ENCODE measurements around the gene CYSTM1. TPM values are rescaled to one million over a fixed set of nuclear protein-coding genes. Genes with fewer than 3 reads are reported as not detected.
A peak's percentile ranks its signal among the peaks of the same experiment; 100 is the strongest.

Gene CYSTM1
- total and polyA plus RNA-seq, 10 donors: 25.8 to 78.3 (median 38.3) TPM

GRCh38 chr5:140261403-140262171, 86.6 kb downstream of the CYSTM1 start:
- H3K36me3 ChIP-seq: peaks cover 0 to 50% (median 6%) of the 10 kb centered on the region in 6 donors
- peak overlapping the region in 3 of 8 donors; percentile 2 to 32 (median 24) for H3K27ac ChIP-seq
- WGBS, 5 donors: 46 to 72% (median 55%) methylated on average over 8 of the region's 8 CpGs
- H3K4me1 ChIP-seq: peaks cover 0 to 40% (median 11%) of the 10 kb centered on the region in 6 donors
- no peak for DNase-seq
- no peaks in the 10 kb centered on the region for H3K9me3 ChIP-seq
- intact Hi-C loops (cut with DNase I; ENCODE audit: low total_unique reads): no loop called here
- TF ChIP-seq, protein P1, sequence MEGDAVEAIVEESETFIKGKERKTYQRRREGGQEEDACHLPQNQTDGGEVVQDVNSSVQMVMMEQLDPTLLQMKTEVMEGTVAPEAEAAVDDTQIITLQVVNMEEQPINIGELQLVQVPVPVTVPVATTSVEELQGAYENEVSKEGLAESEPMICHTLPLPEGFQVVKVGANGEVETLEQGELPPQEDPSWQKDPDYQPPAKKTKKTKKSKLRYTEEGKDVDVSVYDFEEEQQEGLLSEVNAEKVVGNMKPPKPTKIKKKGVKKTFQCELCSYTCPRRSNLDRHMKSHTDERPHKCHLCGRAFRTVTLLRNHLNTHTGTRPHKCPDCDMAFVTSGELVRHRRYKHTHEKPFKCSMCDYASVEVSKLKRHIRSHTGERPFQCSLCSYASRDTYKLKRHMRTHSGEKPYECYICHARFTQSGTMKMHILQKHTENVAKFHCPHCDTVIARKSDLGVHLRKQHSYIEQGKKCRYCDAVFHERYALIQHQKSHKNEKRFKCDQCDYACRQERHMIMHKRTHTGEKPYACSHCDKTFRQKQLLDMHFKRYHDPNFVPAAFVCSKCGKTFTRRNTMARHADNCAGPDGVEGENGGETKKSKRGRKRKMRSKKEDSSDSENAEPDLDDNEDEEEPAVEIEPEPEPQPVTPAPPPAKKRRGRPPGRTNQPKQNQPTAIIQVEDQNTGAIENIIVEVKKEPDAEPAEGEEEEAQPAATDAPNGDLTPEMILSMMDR (IDR thresholded peaks at IDR 0.05 in 8 of 11, conservative IDR thresholded peaks at IDR 0.05 in 3 of 11): no peak
- TF ChIP-seq POLR2A (IDR thresholded peaks at IDR 0.05): no peak
- TF ChIP-seq POLR2AphosphoS5 (IDR thresholded peaks at IDR 0.05): no peak
- no peaks in the 10 kb centered on the region for H3K27me3 ChIP-seq (replicated peaks in 1 of 7)
- H3K4me3 ChIP-seq: no peak overlapping the region

DNA sequence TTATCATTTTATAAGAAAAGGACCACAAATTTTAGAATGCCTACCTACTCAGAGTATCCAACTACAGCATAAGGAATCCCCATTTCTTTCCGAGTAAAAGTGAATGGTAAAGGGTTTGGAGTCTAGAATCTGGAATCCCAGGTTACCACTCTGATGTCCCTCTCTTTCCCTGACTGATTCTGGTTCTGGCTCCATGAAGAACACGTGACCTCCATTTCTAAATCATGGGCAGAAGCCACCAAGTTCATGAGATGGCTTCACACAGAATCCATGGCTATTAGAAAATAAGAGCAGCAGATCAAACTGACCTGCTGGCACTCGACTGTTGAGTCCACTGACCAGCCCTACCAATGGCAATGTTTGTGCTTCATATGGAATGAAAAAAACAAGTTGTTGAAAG, 87.2 kb downstream of the CYSTM1 start:
- WGBS, 5 donors: 46 to 93% (median 80%) methylated on average over 3 of the region's 3 CpGs
- no peaks in the 10 kb centered on the region for H3K27me3 ChIP-seq (replicated peaks in 1 of 7)
- peaks cover 0 to 46% (median 17%) of the 10 kb centered on the region in 6 donors for H3K4me1 ChIP-seq
- no peak for DNase-seq
- intact Hi-C loops (cut with DNase I; ENCODE audit: low total_unique reads): no loop called here
- no peak overlapping the region for H3K4me3 ChIP-seq
- peaks cover 0 to 48% (median 6%) of the 10 kb centered on the region in 6 donors for H3K36me3 ChIP-seq
- H3K9me3 ChIP-seq: no peaks in the 10 kb centered on the region
- TF ChIP-seq, protein P1 (IDR thresholded peaks at IDR 0.05 in 8 of 11, conservative IDR thresholded peaks at IDR 0.05 in 3 of 11): no peak
- H3K27ac ChIP-seq: peak overlapping the region in 2 of 8 donors; percentile 24 to 32

DNA sequence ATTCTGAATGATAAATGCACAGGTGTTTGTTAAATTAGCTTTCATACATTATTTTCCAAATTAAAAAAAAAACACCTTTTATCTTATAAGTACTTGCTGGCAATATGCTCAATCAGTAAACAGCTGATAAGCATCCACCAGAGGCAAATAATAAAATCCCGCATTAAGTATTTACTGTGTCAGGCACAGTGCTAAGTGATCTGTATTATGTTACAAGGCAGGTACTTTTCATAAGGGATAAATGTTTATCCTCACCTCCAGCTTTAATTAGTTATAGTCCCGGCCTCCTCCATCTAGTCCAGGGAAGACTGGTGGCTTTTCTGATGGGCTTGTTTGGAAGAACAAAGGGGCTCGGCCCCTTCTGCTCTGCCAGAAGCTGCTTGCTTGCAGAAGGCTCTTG, 87.9 kb downstream of the CYSTM1 start:
- Histone ChIP-seq H3K27ac (no peak overlapping the region), H3K4me1 (peaks cover 0 to 52% (median 19%) of the 10 kb centered on the region in 6 donors), H3K4me3 (no peak overlapping the region), H3K9me3 (no peaks in the 10 kb centered on the region), H3K36me3 (peaks cover 0 to 42% (median 5%) of the 10 kb centered on the region in 6 donors), H3K27me3 (replicated peaks in 1 of 7) (no peaks in the 10 kb centered on the region)
- WGBS, 5 donors: 95 to 99% (median 98%) methylated on average over 3 of the region's 3 CpGs
- no peak for DNase-seq
- no peak for TF ChIP-seq POLR2A (IDR thresholded peaks at IDR 0.05)
- TF ChIP-seq, protein P1 (IDR thresholded peaks at IDR 0.05 in 8 of 11, conservative IDR thresholded peaks at IDR 0.05 in 3 of 11): no peak
- TF ChIP-seq POLR2AphosphoS5 (IDR thresholded peaks at IDR 0.05): no peak
- intact Hi-C loops (cut with DNase I; ENCODE audit: low total_unique reads): no loop called here

- Histone ChIP-seq H3K27me3 (replicated peaks in 1 of 7) (no peaks in the 10 kb centered on the region), H3K36me3 (peaks cover 0 to 25% (median 0%) of the 10 kb centered on the region in 6 donors), H3K4me3 (no peak overlapping the region), H3K4me1 (peaks cover 0 to 49% (median 19%) of the 10 kb centered on the region in 6 donors), H3K9me3 (no peaks in the 10 kb centered on the region), H3K27ac (no peak overlapping the region)
- TF ChIP-seq POLR2A (IDR thresholded peaks at IDR 0.05) (no peak), POLR2AphosphoS5 (IDR thresholded peaks at IDR 0.05) (no peak)
- TF ChIP-seq, protein P1 (IDR thresholded peaks at IDR 0.05 in 8 of 11, conservative IDR thresholded peaks at IDR 0.05 in 3 of 11): no peak
- intact Hi-C loops (cut with DNase I; ENCODE audit: low total_unique reads): no loop called here
- DNase-seq: no peak
- 89 to 100% (median 92%) methylated on average over 1 of the region's 1 CpG for WGBS, 5 donors
Observed at GRCh38 chr5:140265845-140266244, 90.9 kb downstream of the CYSTM1 start.
